Thyroid gland (tissue), 4 donors: Measurements from ENCODE around the gene PEX14. TPM values are rescaled to one million over a fixed set of nuclear protein-coding genes. Genes with fewer than 3 reads are reported as not detected.

Source experiments
- DNase-seq, 2 donors: peaks; one replicate each; pipeline ENCODE4 v3.0.0-alpha.2; 2019
- H3K27ac ChIP-seq, 3 donors: fragments of 200-600 bp; sonication (generic); 1 replicate in 2 of 3; 2 replicates in 1 of 3; pipeline ENCODE4 v1.5.1; 2016 to 2019; ENCODE audit warnings: mild to moderate bottlenecking in 1 of 3, moderate library complexity in 1 of 3
- H3K27me3 ChIP-seq: fragments of 200-600 bp; sonication (generic); one replicate; pipeline ENCODE4 v1.5.1; 2019
- H3K36me3 ChIP-seq, 2 donors: fragments of 200-600 bp; sonication (generic); one replicate each; pipeline ENCODE4 v1.5.1; 2016 to 2019
- H3K4me1 ChIP-seq, 2 donors: fragments of 200-600 bp; sonication (generic); one replicate each; pipeline ENCODE4 v1.5.1; 2017 to 2019
- H3K4me3 ChIP-seq, 3 donors: fragments of 200-600 bp; sonication (generic); replicated peaks in 1 of 3; 1 replicate in 2 of 3; 2 replicates in 1 of 3; pipeline ENCODE4 v1.5.1; 2016; ENCODE audit warnings: mild to moderate bottlenecking in 1 of 3
- H3K9me3 ChIP-seq: fragments of 200-600 bp; sonication (generic); one replicate; pipeline ENCODE4 v1.5.1; 2017
- POLR2A ChIP-seq, 2 donors: fragments of 450-650 bp; IDR thresholded peaks; one replicate each; pipeline ENCODE4 v1.6.1; 2017; ENCODE audit warnings: antibody characterized with exemption in 2 of 2, mild to moderate bottlenecking in 2 of 2, moderate library complexity in 1 of 2
- WGBS, 2 donors: methylation state at CpG; one replicate each; pipeline ENCODE4 v1.1.5; 2017; 5-methylcytosine and 5-hydroxymethylcytosine counted together
- intact Hi-C: fragments of 100-400 bp; cut with DNase I; formaldehyde crosslinking; loops from one replicate; pipeline ENCODE4 v1.15.1; 2023
- total RNA-seq, 4 donors: library from RNA; depleted of rRNA; stranded (reverse); fragments of >200 nt; gene quantifications; one replicate each; pipeline ENCODE4 v1.2.3, GENCODE V29; 2016
- TF ChIP-seq, protein P1 (sequence below), 6 experiments: fragments of 200-600 bp in 3 of 6; fragments of 450-650 bp in 3 of 6; sonication (generic) in 3 of 6; IDR thresholded peaks; one replicate each; pipeline ENCODE4 v1.5.1; 2016 to 2019; ENCODE audit warnings: antibody characterized with exemption in 6 of 6, mild to moderate bottlenecking in 2 of 6, inconsistent platforms in 1 of 6, moderate library complexity in 1 of 6

PEX14 gene
- total RNA-seq, 4 donors from 2014 or later = 14.0 to 28.4 (median 20.7) TPM

DNA sequence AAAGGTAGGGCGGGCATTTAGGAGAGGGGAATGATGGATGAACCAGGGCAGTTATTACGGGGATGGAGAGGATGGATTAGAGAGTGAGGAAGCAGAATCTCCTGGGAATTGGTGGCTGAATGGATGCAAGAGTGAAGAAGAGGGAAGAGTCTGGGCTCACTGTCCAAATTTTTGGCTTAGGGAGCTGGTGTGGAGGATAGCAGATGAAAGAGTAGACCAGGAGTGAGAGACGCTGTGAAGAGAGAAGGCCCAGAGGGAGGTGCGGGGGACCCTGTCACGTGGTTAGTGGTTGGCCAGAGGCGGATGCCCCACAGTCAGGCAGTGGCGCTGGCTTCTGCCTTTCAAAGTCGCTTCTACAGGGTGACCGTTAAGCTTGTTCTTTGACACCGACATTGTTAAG, 78.4 kb downstream of the PEX14 start:
- DNase-seq = no peak
- TF ChIP-seq, protein P1, sequence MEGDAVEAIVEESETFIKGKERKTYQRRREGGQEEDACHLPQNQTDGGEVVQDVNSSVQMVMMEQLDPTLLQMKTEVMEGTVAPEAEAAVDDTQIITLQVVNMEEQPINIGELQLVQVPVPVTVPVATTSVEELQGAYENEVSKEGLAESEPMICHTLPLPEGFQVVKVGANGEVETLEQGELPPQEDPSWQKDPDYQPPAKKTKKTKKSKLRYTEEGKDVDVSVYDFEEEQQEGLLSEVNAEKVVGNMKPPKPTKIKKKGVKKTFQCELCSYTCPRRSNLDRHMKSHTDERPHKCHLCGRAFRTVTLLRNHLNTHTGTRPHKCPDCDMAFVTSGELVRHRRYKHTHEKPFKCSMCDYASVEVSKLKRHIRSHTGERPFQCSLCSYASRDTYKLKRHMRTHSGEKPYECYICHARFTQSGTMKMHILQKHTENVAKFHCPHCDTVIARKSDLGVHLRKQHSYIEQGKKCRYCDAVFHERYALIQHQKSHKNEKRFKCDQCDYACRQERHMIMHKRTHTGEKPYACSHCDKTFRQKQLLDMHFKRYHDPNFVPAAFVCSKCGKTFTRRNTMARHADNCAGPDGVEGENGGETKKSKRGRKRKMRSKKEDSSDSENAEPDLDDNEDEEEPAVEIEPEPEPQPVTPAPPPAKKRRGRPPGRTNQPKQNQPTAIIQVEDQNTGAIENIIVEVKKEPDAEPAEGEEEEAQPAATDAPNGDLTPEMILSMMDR (IDR thresholded peaks at IDR 0.05) = no peak
- TF ChIP-seq POLR2A (IDR thresholded peaks at IDR 0.05) = no peak
- intact Hi-C loops = no loop called here
- H3K36me3 ChIP-seq = no peaks in the 10 kb centered on the region
- H3K9me3 ChIP-seq = no peaks in the 10 kb centered on the region
- no peak overlapping the region for H3K27ac ChIP-seq
- no peak overlapping the region for H3K4me3 ChIP-seq
- H3K27me3 ChIP-seq = no peaks in the 10 kb centered on the region
- peaks cover 3 to 10% of the 10 kb centered on the region in 2 donors for H3K4me1 ChIP-seq
- WGBS, 2 donors = 73 to 79% methylated on average over 10 of the region's 10 CpGs

DNA sequence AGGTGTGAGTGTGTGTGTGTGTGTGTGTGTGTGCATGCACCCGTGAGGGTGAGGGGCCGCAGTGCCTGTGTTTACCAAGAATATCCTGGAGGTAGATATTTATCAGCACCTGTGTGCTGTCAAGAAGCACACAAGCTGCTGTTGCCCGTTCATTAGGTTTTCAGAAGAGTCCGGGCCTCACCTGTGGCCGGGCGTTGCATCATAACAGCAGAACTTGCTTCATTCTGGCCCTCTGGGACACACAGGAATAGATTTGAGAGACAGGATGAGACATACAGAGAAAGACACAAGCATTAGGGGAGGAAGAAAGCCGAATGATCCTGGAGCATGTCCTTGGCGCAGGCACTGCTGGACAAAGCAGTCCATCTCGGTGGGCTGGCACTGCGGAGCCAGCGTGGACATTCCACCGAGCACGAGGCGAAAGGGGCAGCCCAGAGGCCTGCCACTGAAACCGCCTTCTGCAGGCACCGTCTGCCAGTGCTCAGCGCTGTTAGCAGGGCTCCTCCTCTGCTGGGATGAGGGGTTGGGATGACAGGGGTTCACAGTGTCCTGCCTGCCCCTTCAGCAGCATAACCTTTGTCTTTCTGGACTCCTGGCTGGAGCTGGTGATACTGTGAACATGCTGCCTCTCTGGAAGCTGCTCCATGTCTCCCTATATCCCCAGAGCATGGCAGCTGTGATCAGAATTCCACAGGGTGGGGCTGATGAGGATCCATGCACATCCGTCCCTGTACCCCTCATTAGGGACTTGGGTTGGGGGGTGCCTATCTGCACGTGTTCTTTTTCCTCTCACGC, 81.1 kb downstream of the PEX14 start:
- intact Hi-C loops = no loop called here
- no peak overlapping the region for H3K4me3 ChIP-seq
- no peaks in the 10 kb centered on the region for H3K27me3 ChIP-seq
- TF ChIP-seq, protein P1 (IDR thresholded peaks at IDR 0.05) = no peak
- TF ChIP-seq POLR2A (IDR thresholded peaks at IDR 0.05) = no peak
- no peak for DNase-seq
- no peak overlapping the region for H3K27ac ChIP-seq
- H3K9me3 ChIP-seq = no peaks in the 10 kb centered on the region
- 82% methylated on average over 20 of the region's 20 CpGs for WGBS, 2 donors
- H3K36me3 ChIP-seq = no peaks in the 10 kb centered on the region
- peaks cover 3 to 10% of the 10 kb centered on the region in 2 donors for H3K4me1 ChIP-seq

DNA sequence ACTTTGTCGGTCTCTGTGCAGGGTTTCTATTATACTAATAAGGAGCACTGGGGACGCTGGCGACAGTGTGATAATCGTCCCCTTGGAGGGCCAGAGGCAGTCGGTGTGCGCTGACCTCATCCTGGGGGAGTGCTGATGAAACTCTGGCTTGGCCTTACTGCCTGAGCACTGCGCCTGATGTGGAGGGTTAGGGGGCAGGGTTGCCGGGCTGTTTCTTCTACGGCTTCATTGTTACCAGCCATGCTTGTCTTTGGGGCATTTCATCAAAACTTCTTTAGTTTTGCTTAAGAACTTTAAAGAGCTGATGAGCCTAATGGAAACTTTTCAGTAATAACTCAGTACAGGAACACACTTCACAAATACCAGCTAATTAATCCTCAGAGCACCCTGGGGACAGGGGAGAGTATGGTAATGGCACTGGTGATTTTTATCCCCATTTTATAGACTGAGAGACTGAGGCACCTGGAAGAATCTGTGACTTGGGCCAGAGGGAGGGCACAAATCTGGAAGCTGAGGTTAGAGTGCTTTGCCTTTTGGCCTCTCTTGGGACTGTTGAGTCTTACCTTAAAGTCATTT, 81.8 kb downstream of the PEX14 start:
- Histone ChIP-seq H3K36me3 (no peaks in the 10 kb centered on the region), H3K4me1 (peaks cover 3 to 13% of the 10 kb centered on the region in 2 donors), H3K4me3 (no peak overlapping the region), H3K27ac (no peak overlapping the region), H3K27me3 (no peaks in the 10 kb centered on the region), H3K9me3 (no peaks in the 10 kb centered on the region)
- intact Hi-C loops = no loop called here
- 82 to 91% methylated on average over 7 to 9 of the region's 9 CpGs for WGBS, 2 donors
- TF ChIP-seq, protein P1 (IDR thresholded peaks at IDR 0.05) = no peak
- no peak for TF ChIP-seq POLR2A (IDR thresholded peaks at IDR 0.05)
- DNase-seq = no peak

DNA sequence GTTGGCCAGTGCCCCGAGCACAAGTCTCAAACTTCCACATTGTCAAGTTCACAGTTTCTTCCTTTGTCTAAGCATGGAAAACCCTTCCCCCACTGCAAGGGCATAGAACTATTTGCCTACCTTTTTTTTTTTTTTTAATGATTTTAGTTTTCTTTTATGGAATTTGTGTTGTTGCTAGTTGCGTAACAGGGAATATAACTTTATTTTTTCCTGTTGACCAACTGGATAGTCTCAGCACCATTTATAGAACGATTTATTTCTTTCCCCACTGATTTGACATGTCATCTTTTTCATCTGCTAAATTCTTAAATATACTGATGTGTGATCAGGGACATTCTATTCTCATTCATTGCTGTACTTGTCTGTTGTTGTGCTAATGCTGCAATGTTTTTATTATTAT, 83.0 kb downstream of the PEX14 start:
- Histone ChIP-seq H3K4me3 (no peak overlapping the region), H3K27ac (no peak overlapping the region), H3K36me3 (no peaks in the 10 kb centered on the region), H3K27me3 (no peaks in the 10 kb centered on the region), H3K4me1 (peaks cover 3 to 16% of the 10 kb centered on the region in 2 donors), H3K9me3 (no peaks in the 10 kb centered on the region)
- 91 to 94% methylated on average over 3 of the region's 3 CpGs for whole genome bisulfite sequencing, 2 donors
- DNase-seq = no peak
- intact Hi-C loops = no loop called here
- no peak for TF ChIP-seq POLR2A (IDR thresholded peaks at IDR 0.05)

DNA sequence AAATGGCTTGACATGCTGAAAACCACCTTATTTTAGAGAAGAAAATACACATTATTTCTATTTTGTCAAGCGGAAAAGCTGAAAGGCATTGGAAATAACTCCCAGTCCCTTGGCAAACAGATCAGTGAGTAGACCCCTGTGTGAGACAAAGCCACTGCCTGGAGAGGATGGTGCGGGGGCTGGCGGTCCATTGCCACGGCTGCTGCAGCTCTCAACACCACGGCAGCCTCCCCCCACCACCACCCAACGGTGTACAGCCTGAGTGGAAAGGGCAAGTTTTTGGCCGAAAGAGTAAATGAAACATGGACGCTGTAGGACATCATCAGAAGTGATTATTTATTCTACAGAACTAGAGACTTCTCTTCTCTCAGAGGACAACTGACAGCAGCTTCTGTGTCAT, 84.6 kb downstream of the PEX14 start:
- no peak overlapping the region for H3K27ac ChIP-seq
- 91 to 94% methylated on average over 8 of the region's 8 CpGs for WGBS, 2 donors

More for the DNA sequence above, 84.6 kb downstream of the PEX14 start:
- Histone ChIP-seq H3K4me1 (peaks cover under 1 to 14% of the 10 kb centered on the region in 2 donors), H3K36me3 (no peaks in the 10 kb centered on the region), H3K27me3 (no peaks in the 10 kb centered on the region), H3K9me3 (no peaks in the 10 kb centered on the region), H3K4me3 (no peak overlapping the region)
- no peak for DNase-seq
- intact Hi-C loops = no loop called here
- no peak for TF ChIP-seq POLR2A (IDR thresholded peaks at IDR 0.05)
- TF ChIP-seq, protein P1 (IDR thresholded peaks at IDR 0.05) = no peak
